ENCODE data around the gene PLEK. TPM values are rescaled to one million over a fixed set of nuclear protein-coding genes. Genes with fewer than 3 reads are reported as not detected.

PLEK gene
- total and polyA plus RNA-seq, 8 donors = 0.45 to 18.1 (median 3.8) TPM

DNA sequence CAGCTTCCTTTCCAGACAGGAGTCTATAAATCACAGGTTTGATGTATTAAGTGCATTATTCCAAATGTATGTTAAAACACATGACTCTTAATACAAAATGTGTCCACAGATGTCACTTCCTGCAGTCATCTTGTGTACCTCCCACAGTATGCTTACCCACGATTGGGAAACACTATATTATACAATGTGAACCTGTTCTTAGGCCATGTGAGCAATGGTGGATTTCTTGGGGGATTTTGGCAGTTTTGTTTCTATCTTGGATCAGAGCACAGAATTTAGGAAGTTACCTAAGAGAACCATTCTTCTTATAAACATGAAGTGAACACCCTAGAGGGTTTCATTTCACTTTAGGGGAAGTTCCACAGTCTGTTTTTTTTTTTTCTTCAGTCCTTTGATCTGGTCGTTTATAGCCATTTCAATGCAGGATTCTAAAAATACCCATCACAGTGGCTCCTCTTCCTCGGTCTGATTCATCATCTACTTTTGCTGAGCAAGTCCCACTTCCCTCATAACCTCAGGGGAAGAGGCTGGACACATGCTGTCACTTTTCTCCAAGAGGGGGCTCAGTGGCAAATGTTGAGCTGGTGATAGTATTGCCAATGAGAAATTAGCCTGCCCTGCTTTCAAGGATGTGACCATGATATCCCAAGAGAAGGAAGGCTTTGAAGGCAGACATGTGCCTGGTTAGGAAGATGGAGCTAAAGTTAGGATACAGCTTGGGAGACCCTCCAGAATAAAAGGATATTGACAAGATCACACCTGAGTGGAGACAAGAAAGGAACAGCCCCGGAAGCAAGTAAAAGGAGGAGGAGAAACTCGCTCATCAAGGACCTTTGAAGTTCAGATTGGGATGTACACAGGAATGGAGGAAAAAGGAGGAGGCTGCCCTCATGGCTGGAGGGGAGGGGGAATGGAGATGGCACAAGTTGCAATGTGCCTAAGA is 22.6 kb downstream of the PLEK start:
- TF ChIP-seq POLR2A (IDR thresholded peaks at IDR 0.05) (no peak), CTCF (IDR thresholded peaks at IDR 0.05) (no peak), POLR2AphosphoS5 (IDR thresholded peaks at IDR 0.05) (no peak), EP300 (IDR thresholded peaks at IDR 0.05) (no peak)
- peaks cover 0 to 41% (median 0%) of the 10 kb centered on the region in 4 donors for H3K4me1 ChIP-seq
- H3K36me3 ChIP-seq = no peaks in the 10 kb centered on the region
- H3K27me3 ChIP-seq = no peaks in the 10 kb centered on the region
- 50 to 65% (median 58%) methylated on average over 5 of the region's 5 CpGs for WGBS, 5 donors
- no peak for DNase-seq
- H3K4me3 ChIP-seq = no peak overlapping the region
- peak overlapping the region in 2 of 5 donors; percentile 35 to 62 for H3K27ac ChIP-seq
- H3K9me3 ChIP-seq = no peaks in the 10 kb centered on the region
- intact Hi-C loops (cut with DNase I; ENCODE audit: low total_unique reads) = no loop called here

- no peaks in the 10 kb centered on the region for H3K9me3 ChIP-seq
- H3K27me3 ChIP-seq = no peaks in the 10 kb centered on the region
- intact Hi-C loops (cut with DNase I; ENCODE audit: low total_unique reads) = no loop called here
- H3K36me3 ChIP-seq = no peaks in the 10 kb centered on the region
- H3K4me3 ChIP-seq = no peak overlapping the region
- TF ChIP-seq EP300 (IDR thresholded peaks at IDR 0.05) (no peak), CTCF (IDR thresholded peaks at IDR 0.05) (no peak), POLR2AphosphoS5 (IDR thresholded peaks at IDR 0.05) (no peak), POLR2A (IDR thresholded peaks at IDR 0.05) (no peak)
- no peak for DNase-seq
- H3K27ac ChIP-seq = peak overlapping the region in 2 of 5 donors; percentile 35 to 62
- peaks cover 0 to 41% (median 0%) of the 10 kb centered on the region in 4 donors for H3K4me1 ChIP-seq
These were observed 23.3 kb downstream of the PLEK start for GRCh38 chr2:68388358-68388757.

DNA sequence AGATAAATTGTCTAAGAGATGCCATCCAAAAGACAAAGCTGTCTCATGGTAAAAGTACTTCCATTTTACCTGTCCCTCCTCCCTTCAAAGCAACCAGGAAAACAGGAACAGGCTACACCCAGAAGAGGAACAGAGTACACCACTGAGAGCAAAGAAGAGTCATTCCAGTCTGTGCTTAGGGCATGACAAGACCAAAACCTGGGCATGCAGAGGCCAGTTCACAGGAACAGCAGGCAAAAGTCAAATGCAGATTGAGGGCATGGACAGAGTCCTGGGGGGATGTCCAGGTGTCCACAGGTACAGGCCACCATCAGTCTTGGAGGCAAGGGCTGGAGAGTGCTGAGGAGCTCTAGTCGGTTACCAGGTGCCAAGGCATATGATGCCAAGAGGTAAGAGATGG is 23.7 kb downstream of the PLEK start:
- Histone ChIP-seq H3K36me3 (no peaks in the 10 kb centered on the region), H3K27ac (peak overlapping the region in 2 of 5 donors; percentile 35 to 62)
- no peak for TF ChIP-seq EP300 (IDR thresholded peaks at IDR 0.05)
- TF ChIP-seq POLR2A (IDR thresholded peaks at IDR 0.05) = no peak
- TF ChIP-seq POLR2AphosphoS5 (IDR thresholded peaks at IDR 0.05) = no peak
- no peak for TF ChIP-seq CTCF (IDR thresholded peaks at IDR 0.05)

GRCh38 chr2:68390114-68390513 is 25.0 kb downstream of the PLEK start:
- H3K36me3 ChIP-seq = peaks cover 0 to 3% (median 0%) of the 10 kb centered on the region in 4 donors
- no peaks in the 10 kb centered on the region for H3K27me3 ChIP-seq
- no peaks in the 10 kb centered on the region for H3K9me3 ChIP-seq
- TF ChIP-seq POLR2A (IDR thresholded peaks at IDR 0.05) (no peak), POLR2AphosphoS5 (IDR thresholded peaks at IDR 0.05) (no peak), EP300 (IDR thresholded peaks at IDR 0.05) (no peak), CTCF (IDR thresholded peaks at IDR 0.05) (no peak)
- no peak overlapping the region for H3K4me3 ChIP-seq
- no peak for DNase-seq
- peak overlapping the region in 1 of 5 donors; percentile 41 for H3K27ac ChIP-seq
- peaks cover 0 to 41% (median 0%) of the 10 kb centered on the region in 4 donors for H3K4me1 ChIP-seq
- intact Hi-C loops (cut with DNase I; ENCODE audit: low total_unique reads) = no loop called here
- WGBS, 5 donors = 36 to 62% (median 52%) methylated on average over 2 of the region's 2 CpGs

More for the DNA sequence above, 23.7 kb downstream of the PLEK start:
- Histone ChIP-seq H3K27me3 (no peaks in the 10 kb centered on the region), H3K9me3 (no peaks in the 10 kb centered on the region), H3K4me1 (peaks cover 0 to 41% (median 0%) of the 10 kb centered on the region in 4 donors), H3K4me3 (no peak overlapping the region)
- WGBS, 5 donors = 72 to 84% (median 82%) methylated on average over 1 of the region's 1 CpG
- DNase-seq = no peak
- intact Hi-C loops (cut with DNase I; ENCODE audit: low total_unique reads) = no loop called here
